ENCODE measurements around the gene GRM4. TPM values are rescaled to one million over a fixed set of nuclear protein-coding genes. Genes with fewer than 3 reads are reported as not detected.

The GRM4 gene
- total RNA-seq, 4 donors from 2014 or later: not detected

- H3K27ac ChIP-seq: no peak overlapping the region
- H3K36me3 ChIP-seq: no peaks in the 10 kb centered on the region
- H3K4me3 ChIP-seq: no peak overlapping the region
- TF ChIP-seq CTCF (IDR thresholded peaks at IDR 0.05): no peak
- no peak for TF ChIP-seq POLR2A (IDR thresholded peaks at IDR 0.05)
- DNase-seq: no peak
- no peaks in the 10 kb centered on the region for H3K9me3 ChIP-seq
- no peaks in the 10 kb centered on the region for H3K4me1 ChIP-seq
- H3K27me3 ChIP-seq: no peaks in the 10 kb centered on the region
Observed at GRCh38 chr6:34114695-34115402, 31.0 kb downstream of the GRM4 start.

GRCh38 chr6:34113532-34113931, 32.4 kb downstream of the GRM4 start:
- Histone ChIP-seq H3K27me3 (no peaks in the 10 kb centered on the region), H3K9me3 (no peaks in the 10 kb centered on the region), H3K4me1 (no peaks in the 10 kb centered on the region), H3K4me3 (no peak overlapping the region), H3K27ac (no peak overlapping the region), H3K36me3 (no peaks in the 10 kb centered on the region)
- no peak for TF ChIP-seq CTCF (IDR thresholded peaks at IDR 0.05)
- no peak for TF ChIP-seq POLR2A (IDR thresholded peaks at IDR 0.05)
- DNase-seq: no peak

- H3K4me3 ChIP-seq: no peak overlapping the region
- H3K9me3 ChIP-seq: no peaks in the 10 kb centered on the region
- no peaks in the 10 kb centered on the region for H3K27me3 ChIP-seq
- no peak overlapping the region for H3K27ac ChIP-seq
- no peaks in the 10 kb centered on the region for H3K36me3 ChIP-seq
- no peak for DNase-seq
- H3K4me1 ChIP-seq: no peaks in the 10 kb centered on the region
- TF ChIP-seq CTCF (IDR thresholded peaks at IDR 0.05) (no peak), POLR2A (IDR thresholded peaks at IDR 0.05) (no peak)
Observed at GRCh38 chr6:34112126-34112525, 33.8 kb downstream of the GRM4 start.

- H3K36me3 ChIP-seq: no peaks in the 10 kb centered on the region
- no peaks in the 10 kb centered on the region for H3K9me3 ChIP-seq
- no peak for DNase-seq
- no peak for TF ChIP-seq POLR2A (IDR thresholded peaks at IDR 0.05)
- TF ChIP-seq CTCF (IDR thresholded peaks at IDR 0.05): no peak
- H3K4me3 ChIP-seq: no peak overlapping the region
- H3K27me3 ChIP-seq: no peaks in the 10 kb centered on the region
- no peak overlapping the region for H3K27ac ChIP-seq
- H3K4me1 ChIP-seq: no peaks in the 10 kb centered on the region
Observed at GRCh38 chr6:34110610-34111009, 35.3 kb downstream of the GRM4 start.

GRCh38 chr6:34108176-34108575, 37.7 kb downstream of the GRM4 start:
- Histone ChIP-seq H3K4me3 (no peak overlapping the region), H3K27ac (no peak overlapping the region), H3K4me1 (no peaks in the 10 kb centered on the region), H3K27me3 (no peaks in the 10 kb centered on the region), H3K36me3 (no peaks in the 10 kb centered on the region), H3K9me3 (no peaks in the 10 kb centered on the region)
- TF ChIP-seq POLR2A (IDR thresholded peaks at IDR 0.05) (no peak), CTCF (IDR thresholded peaks at IDR 0.05) (no peak)
- no peak for DNase-seq

- Histone ChIP-seq H3K36me3 (no peaks in the 10 kb centered on the region), H3K4me1 (no peaks in the 10 kb centered on the region), H3K27me3 (no peaks in the 10 kb centered on the region), H3K4me3 (no peak overlapping the region), H3K9me3 (no peaks in the 10 kb centered on the region), H3K27ac (no peak overlapping the region)
- TF ChIP-seq POLR2A (IDR thresholded peaks at IDR 0.05) (no peak), CTCF (IDR thresholded peaks at IDR 0.05) (no peak)
- no peak for DNase-seq
Observed at GRCh38 chr6:34106900-34107299, 39.0 kb downstream of the GRM4 start.

Data from Peyer's patch (tissue), 4 donors.